Measurements from ENCODE around the gene SCN7A. TPM values are rescaled to one million over a fixed set of nuclear protein-coding genes. Genes with fewer than 3 reads are reported as not detected.

The SCN7A gene
- total RNA-seq, 1 experiment from 2014 or later, result not detected

GRCh38 chr2:166385313-166385712 lies 108.7 kb downstream of the SCN7A start:
- BruUV-seq (replicated peaks), result no TSS peak

GRCh38 chr2:166384774-166385173 lies 109.3 kb downstream of the SCN7A start:
- TF ChIP-seq CTCF (conservative IDR thresholded peaks at IDR 0.05; ENCODE audit: low read depth, low read length) (peak; percentile 64), EZH2 (IDR thresholded peaks at IDR 0.05; ENCODE audit: borderline replicate concordance, low read depth, low read length, poor library complexity, severe bottlenecking) (no peak)
- H3K27me3 ChIP-seq (replicated peaks; ENCODE audit: insufficient read depth, low read depth, low read length, poor library complexity), result no peaks in the 10 kb centered on the region
- intact Hi-C loops (cut with micrococcal nuclease; ENCODE audit: unreplicated experiment), result no loop called here
- H3K4me1 ChIP-seq (ENCODE audit: insufficient read depth, low read length, poor library complexity, severe bottlenecking), result no peaks in the 10 kb centered on the region
- H3K9me3 ChIP-seq (ENCODE audit: low read depth, low read length, poor library complexity, severe bottlenecking), result no peaks in the 10 kb centered on the region
- ChIA-PET POLR2A (ENCODE audit: low non-redundant PET) (no interaction called here), CTCF (interaction anchor here (1.2 kb wide), 1 partner anchor 23 kb away, joined by 4 read pairs; no protein-coding TSS in a partner anchor)
- peak; percentile 46 for DNase-seq (ENCODE audit: low spot score)
- H3K4me3 ChIP-seq (ENCODE audit: low read depth, low read length, poor library complexity, severe bottlenecking), result no peak overlapping the region
- H3K27ac ChIP-seq (ENCODE audit: low read depth, low read length, poor library complexity, severe bottlenecking), result no peak overlapping the region
- H3K36me3 ChIP-seq (ENCODE audit: insufficient read depth, low read length, poor library complexity, severe bottlenecking), result no peaks in the 10 kb centered on the region
- no TSS peak for BruUV-seq (replicated peaks)

More at GRCh38 chr2:166385313-166385712, 108.7 kb downstream of the SCN7A start:
- ChIA-PET POLR2A (ENCODE audit: low non-redundant PET) (no interaction called here), CTCF (interaction anchor here (1.2 kb wide), 1 partner anchor 24 kb away, joined by 4 read pairs; no protein-coding TSS in a partner anchor)
- Histone ChIP-seq H3K27ac (ENCODE audit: low read depth, low read length, poor library complexity, severe bottlenecking) (no peak overlapping the region), H3K27me3 (replicated peaks; ENCODE audit: insufficient read depth, low read depth, low read length, poor library complexity) (no peaks in the 10 kb centered on the region), H3K9me3 (ENCODE audit: low read depth, low read length, poor library complexity, severe bottlenecking) (no peaks in the 10 kb centered on the region), H3K4me1 (ENCODE audit: insufficient read depth, low read length, poor library complexity, severe bottlenecking) (no peaks in the 10 kb centered on the region), H3K4me3 (ENCODE audit: low read depth, low read length, poor library complexity, severe bottlenecking) (no peak overlapping the region), H3K36me3 (ENCODE audit: insufficient read depth, low read length, poor library complexity, severe bottlenecking) (no peaks in the 10 kb centered on the region)
- TF ChIP-seq CTCF (conservative IDR thresholded peaks at IDR 0.05; ENCODE audit: low read depth, low read length) (no peak), EZH2 (IDR thresholded peaks at IDR 0.05; ENCODE audit: borderline replicate concordance, low read depth, low read length, poor library complexity, severe bottlenecking) (no peak)
- DNase-seq (ENCODE audit: low spot score), result no peak
- intact Hi-C loops (cut with micrococcal nuclease; ENCODE audit: unreplicated experiment), result no loop called here

GRCh38 chr2:166382448-166382847 lies 111.6 kb downstream of the SCN7A start:
- H3K4me3 ChIP-seq (ENCODE audit: low read depth, low read length, poor library complexity, severe bottlenecking), result no peak overlapping the region
- H3K9me3 ChIP-seq (ENCODE audit: low read depth, low read length, poor library complexity, severe bottlenecking), result no peaks in the 10 kb centered on the region
- intact Hi-C loops (cut with micrococcal nuclease; ENCODE audit: unreplicated experiment), result no loop called here
- BruUV-seq (replicated peaks), result no TSS peak
- H3K36me3 ChIP-seq (ENCODE audit: insufficient read depth, low read length, poor library complexity, severe bottlenecking), result no peaks in the 10 kb centered on the region
- TF ChIP-seq CTCF (conservative IDR thresholded peaks at IDR 0.05; ENCODE audit: low read depth, low read length) (no peak), EZH2 (IDR thresholded peaks at IDR 0.05; ENCODE audit: borderline replicate concordance, low read depth, low read length, poor library complexity, severe bottlenecking) (no peak)
- H3K27me3 ChIP-seq (replicated peaks; ENCODE audit: insufficient read depth, low read depth, low read length, poor library complexity), result no peaks in the 10 kb centered on the region
- ChIA-PET POLR2A (ENCODE audit: low non-redundant PET) (no interaction called here), CTCF (no interaction called here)
- no peak for DNase-seq (ENCODE audit: low spot score)
- no peak overlapping the region for H3K27ac ChIP-seq (ENCODE audit: low read depth, low read length, poor library complexity, severe bottlenecking)
- no peaks in the 10 kb centered on the region for H3K4me1 ChIP-seq (ENCODE audit: insufficient read depth, low read length, poor library complexity, severe bottlenecking)
